NOMO-1 treated with DMSO at 0.1 percent for 48 hours (cell line): ENCODE results near the gene GPATCH1.
"Not testable (repeated sequence)": the region's sequence is repeated elsewhere in the genome, so short reads cannot be mapped to it uniquely, and the experiment has no call there.

Experiments used
- DNase-seq: peaks from one replicate; lab custom pipeline; 2025; ENCODE audit not compliant: unreplicated experiment; lab: John Stamatoyannopoulos, UW

The GPATCH1 gene

GRCh38 chr19:33080761-33081681 lies at the start of gene GPATCH1:
TSS of gene GPATCH1 (plus strand) at chr19:33081181. CDS start at chr19:33081194, 13 bp downstream.
- DNase-seq = peak; percentile 82

- DNase-seq = no peak
These were observed 48.7 kb upstream of the GPATCH1 start for GRCh38 chr19:33032218-33032781.

DNA sequence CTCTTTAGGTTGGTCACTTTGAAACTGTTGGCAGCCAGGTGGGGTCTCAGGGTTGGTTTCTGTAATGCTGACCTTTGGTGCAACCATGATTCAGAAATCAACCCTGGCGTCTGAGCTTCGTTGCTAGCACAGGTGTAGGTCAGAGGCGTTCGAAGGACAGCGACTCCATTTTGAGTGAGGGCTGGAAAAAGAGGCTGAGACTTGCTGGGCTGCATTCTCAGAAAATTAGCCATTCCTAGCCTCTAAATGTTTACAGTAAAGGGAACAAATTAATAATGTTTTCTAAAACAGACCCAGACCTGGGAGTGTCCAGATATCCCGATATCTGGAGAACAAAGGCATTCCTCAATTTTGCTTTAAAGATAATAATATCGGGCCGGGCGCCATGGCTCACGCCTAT lies 45.5 kb upstream of the GPATCH1 start:
- no peak for DNase-seq

- not testable (repeated sequence) for DNase-seq
These were observed 44.4 kb upstream of the GPATCH1 start for GRCh38 chr19:33036370-33037167.

DNA sequence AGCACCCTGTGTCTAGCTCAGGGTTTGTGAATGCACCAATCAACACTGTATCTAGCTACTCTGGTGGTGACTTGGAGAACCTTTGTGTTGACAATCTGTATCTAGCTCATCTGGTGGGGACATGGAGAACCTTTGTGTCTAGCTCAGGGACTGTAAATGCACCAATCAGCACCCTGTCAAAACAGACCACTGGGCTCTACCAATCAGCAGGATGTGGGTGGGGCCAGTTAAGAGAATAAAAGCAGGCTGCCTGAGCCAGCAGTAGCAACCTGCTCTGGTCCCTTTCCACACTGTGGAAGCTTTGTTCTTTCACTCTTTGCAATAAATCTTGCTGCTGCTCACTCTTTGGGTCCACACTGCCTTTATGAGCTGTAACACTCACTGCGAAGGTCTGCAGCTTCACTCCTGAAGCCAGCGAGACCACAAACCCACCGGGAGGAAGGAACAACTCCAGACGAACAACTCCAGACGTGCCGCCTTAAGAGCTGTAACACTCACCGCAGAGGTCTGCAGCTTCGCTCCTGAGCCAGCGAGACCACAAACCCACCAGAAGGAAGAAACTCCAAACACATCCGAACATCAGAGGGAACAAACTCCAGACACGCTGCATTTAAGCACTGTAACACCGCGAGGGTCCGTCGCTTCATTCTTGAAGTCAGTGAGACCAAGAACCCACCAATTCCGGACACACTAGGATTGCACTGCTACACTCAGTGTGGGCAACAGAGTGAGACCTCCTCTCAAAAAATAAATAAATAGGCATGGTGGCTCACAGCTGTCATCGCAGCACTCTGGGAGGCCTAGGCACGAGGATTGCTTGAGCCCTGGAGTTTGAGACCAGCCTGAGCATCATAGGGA lies 43.6 kb upstream of the GPATCH1 start:
- not testable (repeated sequence) for DNase-seq

GRCh38 chr19:33039108-33039599 lies 41.8 kb upstream of the GPATCH1 start:
- DNase-seq = no peak

GRCh38 chr19:33039815-33040214 lies 41.2 kb upstream of the GPATCH1 start:
- no peak for DNase-seq

DNA sequence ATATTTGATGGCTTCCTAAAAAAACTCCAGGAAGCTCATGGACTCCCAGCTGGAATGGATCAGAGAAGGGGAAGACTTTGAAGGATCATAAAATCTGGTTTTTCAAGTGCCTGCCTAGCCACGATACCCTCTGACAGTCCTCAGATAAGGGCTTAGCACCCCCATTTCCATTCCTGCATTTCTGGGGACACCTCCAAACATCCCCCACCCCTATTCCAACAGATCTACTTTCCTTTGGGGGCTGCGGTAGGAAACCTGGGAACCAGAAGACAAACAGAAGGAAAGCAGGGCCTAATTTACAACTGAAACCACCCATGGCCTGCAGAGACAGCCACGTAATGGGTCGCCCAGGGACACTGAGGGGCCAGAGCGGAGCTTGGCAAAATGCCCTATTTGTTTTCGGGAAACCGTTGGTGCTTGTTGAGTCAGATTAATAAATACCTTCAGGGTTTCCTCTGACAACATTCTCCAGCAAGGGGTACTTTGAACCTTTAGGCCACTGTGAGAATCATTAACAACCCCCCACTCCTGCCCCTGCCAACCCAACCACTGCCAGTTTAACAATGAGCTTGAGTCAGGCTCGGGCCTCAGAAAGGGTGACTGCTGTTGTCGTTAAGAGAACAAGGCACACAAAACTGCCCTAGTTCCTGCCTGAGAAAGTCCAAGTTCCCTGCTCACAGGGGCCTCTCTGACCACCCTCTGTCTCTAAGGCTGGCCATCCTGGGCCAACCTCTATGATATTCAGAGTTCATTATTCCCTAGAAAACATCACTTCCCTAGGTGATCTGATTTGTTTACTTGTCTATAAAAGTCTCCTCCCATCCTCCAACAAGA lies 39.8 kb upstream of the GPATCH1 start:
- DNase-seq = no peak

- DNase-seq = not testable (repeated sequence)
These were observed 39.2 kb upstream of the GPATCH1 start for GRCh38 chr19:33041828-33042160.

DNA sequence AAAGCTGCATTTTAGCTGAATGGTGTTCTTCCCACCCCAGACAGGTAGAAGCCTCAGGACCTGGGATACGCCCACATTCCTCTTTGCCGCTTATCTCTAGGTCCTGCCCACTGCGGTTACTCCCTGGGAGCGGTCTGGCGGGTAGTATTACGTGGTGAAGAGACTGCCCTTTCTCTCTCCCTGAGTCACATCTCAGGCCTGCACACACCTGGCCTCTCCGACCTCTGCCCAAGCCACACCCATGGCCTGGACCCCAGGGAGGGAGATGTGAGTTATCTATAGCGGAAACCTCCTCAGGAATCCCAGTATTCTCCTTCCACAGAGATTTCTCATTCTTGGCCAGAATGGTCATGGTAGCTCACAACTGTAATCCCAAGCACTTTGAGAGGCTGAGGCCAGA lies 33.6 kb upstream of the GPATCH1 start:
- DNase-seq = no peak

DNA sequence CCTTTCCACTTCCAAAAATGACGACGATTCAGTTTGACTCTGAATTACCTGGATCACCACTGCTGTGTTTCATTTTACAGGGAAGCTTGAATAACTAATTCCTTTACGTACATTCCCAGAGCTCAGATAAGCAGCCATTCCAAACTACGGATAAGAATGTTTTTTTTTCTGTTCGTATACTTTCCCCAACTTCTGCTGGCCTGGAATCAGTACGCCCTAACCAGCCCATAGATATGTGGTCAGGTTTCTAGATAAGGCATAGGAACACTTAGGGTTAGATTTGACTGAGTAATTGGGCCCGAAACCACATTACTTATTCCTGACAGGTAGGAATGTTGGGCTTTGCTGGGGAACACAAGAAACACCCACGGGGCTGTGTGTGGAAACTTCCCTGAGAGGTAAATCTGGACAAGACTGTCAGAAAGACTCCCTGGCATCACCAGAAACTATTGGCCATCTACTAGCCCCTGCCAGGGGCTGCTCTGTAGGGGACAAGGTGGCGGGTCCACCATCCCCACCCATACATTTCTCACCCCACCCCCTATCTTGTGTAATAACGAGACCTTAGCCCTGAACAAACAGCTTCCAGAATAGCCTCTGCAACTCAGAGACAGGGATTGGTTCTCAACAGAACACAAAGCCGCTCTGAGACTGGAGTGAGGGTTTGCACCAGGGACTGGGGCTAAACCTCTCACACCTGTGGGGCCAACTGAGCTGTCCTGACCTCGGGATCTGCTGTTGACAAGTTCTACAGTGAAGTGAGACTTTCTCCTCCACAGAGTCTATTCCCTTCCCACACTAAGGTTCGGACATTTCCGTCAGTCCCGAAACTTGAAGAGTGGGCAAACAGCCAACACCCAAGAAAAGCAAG lies 31.9 kb upstream of the GPATCH1 start:
- DNase-seq = no peak

DNA sequence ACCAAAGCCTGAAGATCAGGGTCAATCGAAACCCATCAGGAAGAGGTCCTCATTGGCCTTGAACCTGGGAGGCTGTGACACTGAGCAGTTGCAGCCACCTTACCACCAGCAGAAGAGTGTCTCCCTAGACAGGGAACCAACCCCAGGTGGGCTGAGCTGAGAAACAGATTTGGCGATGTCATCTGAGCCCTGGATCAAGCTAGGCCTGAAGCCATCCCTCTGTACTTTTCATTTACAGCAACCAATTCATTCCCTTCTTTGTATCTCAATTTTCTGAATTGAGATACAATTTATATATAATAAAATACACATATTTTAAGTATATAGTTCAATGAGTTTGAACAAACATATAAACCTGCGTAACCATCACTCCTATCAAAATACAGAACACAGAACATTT lies 30.9 kb upstream of the GPATCH1 start:
- DNase-seq = no peak

DNA sequence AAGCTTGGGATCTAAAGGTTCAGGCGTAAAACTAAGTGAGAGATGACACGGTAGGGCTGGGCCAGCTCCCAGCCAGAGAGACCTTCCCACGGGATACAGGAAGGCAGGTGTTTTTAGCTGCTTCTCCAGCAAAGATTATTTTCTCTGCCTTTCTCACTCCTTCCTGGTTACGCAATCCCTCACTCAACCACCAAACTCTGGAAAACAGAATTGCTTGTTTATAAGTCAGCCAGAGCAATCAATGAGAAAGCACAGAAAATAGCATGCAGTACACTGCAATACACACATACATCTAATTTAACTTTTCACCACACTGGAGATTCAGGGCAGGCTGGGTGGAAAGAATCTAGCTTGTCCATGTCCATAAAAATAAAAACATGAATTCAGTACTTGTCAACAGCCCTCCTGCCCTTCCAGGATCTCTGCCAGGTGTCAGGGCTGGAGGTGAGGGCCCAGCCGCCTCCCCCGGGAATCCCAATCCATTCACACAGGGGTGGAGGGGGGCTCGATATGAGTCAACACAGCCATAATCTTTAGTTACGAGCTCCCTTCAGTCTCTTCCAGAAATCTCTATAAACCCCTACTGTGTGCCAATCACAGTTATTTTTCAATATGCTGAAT lies 28.5 kb upstream of the GPATCH1 start:
- no peak for DNase-seq

DNA sequence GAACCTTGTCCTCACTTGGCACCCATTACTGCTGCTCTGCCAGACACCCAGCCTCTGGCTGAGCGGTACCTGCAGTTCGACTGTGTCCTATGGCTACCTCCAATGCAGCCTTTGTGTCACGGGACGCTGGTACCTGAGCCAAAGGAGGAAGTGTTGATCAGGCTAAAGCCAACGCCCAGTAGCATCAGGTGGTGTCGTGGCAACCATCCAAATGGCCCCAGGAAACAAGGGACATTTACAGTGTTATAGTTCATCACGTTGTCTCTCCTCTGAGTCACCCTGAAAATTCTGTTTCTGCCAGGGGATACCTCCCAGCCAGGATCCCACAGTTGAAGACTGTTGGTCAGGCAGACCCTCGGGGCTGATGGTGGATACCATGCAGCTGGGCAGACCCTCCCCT lies 26.4 kb upstream of the GPATCH1 start:
- no peak for DNase-seq

GRCh38 chr19:33055718-33056117 lies 25.3 kb upstream of the GPATCH1 start:
- DNase-seq = no peak

DNA sequence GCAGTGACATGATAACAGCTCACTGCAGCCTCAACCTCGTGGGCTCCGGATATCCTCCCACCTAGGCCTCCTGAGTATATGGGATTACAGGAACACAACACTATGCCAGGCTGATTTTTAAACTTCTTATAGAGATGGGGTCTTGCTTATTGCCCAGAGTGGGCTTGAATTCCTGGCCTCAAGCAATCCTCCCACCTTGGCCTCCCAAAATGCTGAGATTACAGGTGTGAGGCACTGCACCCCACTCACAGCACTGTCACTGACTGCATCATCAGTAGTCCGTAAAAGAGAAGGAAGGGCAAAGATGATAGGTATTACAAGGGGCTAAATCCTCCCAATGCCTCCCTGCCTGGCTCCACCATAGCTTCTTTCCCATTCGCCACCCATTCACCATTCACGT lies 20.4 kb upstream of the GPATCH1 start:
- DNase-seq = no peak

GRCh38 chr19:33062902-33063301 lies 18.1 kb upstream of the GPATCH1 start:
- no peak for DNase-seq

DNA sequence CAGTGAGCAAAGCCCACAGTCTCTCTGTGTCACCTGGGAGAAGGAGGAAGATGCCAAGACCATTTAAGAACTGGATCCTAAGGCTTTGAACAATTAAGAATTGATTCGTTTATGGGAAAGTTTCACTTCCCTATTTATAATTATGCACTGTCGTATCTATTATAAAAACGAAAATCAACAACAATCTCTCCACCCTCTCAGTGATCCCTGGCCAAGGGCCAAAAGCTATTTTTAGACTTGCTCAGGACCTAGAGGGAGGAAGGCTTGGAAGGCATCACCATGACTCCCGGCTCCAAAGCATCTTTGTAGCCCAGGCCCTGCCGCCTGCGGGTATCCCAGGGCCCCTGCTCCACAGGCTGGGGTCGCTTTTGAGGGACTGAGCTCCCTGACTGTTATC lies 17.6 kb upstream of the GPATCH1 start:
- peak; percentile 46 for DNase-seq
